LNCaP clone FGC (cell line): ENCODE measurements around the gene RTN4R.
"Not testable (repeated sequence)": the region's sequence is repeated elsewhere in the genome, so short reads cannot be mapped to it uniquely, and the experiment has no call there.

Source experiments
- DNase-seq: peaks from one replicate; pipeline ENCODE4 v3.0.0-alpha.2; 2011; ENCODE audit warnings: low read depth
- H3K4me3 ChIP-seq: 2 replicates; pipeline ENCODE4 v1.5.1; 2011; ENCODE audit warnings: mild to moderate bottlenecking, low read depth, low read length, control low read depth
- TF ChIP-seq, protein P1 (sequence below): IDR thresholded peaks from 2 replicates; pipeline ENCODE4 v1.5.1; 2012; ENCODE audit warnings: mild to moderate bottlenecking; ENCODE audit not compliant: control insufficient read depth, insufficient read depth; ENCODE audit errors: extremely low read depth

Gene RTN4R

GRCh38 chr22:20276468-20276867 lies 8.3 kb upstream of the RTN4R start:
- H3K4me3 ChIP-seq = no peak overlapping the region
- TF ChIP-seq, protein P1, sequence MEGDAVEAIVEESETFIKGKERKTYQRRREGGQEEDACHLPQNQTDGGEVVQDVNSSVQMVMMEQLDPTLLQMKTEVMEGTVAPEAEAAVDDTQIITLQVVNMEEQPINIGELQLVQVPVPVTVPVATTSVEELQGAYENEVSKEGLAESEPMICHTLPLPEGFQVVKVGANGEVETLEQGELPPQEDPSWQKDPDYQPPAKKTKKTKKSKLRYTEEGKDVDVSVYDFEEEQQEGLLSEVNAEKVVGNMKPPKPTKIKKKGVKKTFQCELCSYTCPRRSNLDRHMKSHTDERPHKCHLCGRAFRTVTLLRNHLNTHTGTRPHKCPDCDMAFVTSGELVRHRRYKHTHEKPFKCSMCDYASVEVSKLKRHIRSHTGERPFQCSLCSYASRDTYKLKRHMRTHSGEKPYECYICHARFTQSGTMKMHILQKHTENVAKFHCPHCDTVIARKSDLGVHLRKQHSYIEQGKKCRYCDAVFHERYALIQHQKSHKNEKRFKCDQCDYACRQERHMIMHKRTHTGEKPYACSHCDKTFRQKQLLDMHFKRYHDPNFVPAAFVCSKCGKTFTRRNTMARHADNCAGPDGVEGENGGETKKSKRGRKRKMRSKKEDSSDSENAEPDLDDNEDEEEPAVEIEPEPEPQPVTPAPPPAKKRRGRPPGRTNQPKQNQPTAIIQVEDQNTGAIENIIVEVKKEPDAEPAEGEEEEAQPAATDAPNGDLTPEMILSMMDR = no peak
- DNase-seq = no peak

GRCh38 chr22:20275836-20276235 lies 7.7 kb upstream of the RTN4R start:
- no peak for DNase-seq
- no peak overlapping the region for H3K4me3 ChIP-seq
- TF ChIP-seq, protein P1 = no peak

DNA sequence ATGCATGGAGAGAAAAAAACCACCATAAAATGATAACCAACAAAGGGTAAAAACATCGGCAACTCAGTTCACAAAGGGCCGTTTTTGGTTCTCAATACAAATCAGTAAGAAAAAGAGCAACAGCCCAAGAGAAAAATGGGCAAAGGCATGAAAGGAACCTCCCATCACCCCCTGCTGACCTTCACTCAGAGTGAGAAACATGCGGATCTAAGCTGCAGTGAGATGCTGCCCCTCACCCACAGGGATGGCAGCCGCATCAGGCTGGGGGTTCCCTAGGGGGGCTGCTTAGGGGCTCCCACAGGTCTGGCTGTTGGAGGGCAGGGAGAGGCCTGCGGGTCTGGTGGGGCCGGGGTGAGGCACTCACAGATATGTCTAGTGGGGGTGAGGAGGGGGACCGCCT lies 7.2 kb upstream of the RTN4R start:
- not testable (repeated sequence) for DNase-seq, H3K4me3 ChIP-seq

- DNase-seq, H3K4me3 ChIP-seq: not testable (repeated sequence)
Observed at GRCh38 chr22:20274374-20274773, 6.3 kb upstream of the RTN4R start.

DNA sequence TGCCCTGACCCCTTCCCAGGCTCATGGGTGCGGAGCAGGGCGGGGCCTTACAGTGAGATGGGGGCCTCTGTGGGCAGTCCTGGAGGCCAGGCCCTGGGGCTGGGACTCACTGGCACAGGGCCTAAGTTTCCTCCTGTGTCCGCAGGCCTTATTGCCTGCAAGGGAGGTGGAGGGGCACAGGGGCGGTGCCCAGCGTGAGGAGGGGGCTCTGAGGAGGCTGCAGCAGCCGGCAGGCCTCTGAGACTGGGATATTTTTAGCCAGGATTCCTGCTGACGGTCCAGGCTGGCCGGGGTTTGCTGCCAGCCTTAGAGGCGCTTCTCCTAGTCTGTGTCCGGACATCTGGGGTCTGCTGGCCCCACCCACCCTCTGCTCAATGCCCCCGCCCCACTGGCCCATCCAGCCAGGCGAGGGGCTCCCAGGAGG lies 5.7 kb upstream of the RTN4R start:
- TF ChIP-seq, protein P1 = no peak
- no peak overlapping the region for H3K4me3 ChIP-seq
- no peak for DNase-seq

- no peak for DNase-seq
- H3K4me3 ChIP-seq = no peak overlapping the region
- TF ChIP-seq, protein P1 = no peak
Observed at GRCh38 chr22:20272700-20273099, 4.6 kb upstream of the RTN4R start.

DNA sequence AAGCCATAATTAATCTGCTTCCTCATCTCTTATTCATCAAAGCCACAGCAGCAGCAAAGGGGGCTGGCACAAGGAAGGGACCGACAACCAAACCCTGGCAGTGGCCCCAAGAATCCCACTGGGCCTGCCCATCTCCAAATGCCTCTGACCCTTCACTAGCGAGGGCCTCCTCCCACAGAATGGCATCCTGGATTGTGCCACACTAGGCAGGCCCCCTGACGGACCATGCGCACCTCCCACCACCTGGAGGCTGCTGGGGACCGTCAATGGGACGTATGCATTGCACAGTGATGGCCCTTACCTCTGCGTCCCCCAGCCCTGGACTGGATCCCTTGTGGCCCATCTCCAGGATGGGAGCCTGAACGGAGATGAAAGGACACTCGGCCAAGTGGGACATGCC lies 4.1 kb upstream of the RTN4R start:
- TF ChIP-seq, protein P1 = no peak
- no peak for DNase-seq
- H3K4me3 ChIP-seq = no peak overlapping the region

DNA sequence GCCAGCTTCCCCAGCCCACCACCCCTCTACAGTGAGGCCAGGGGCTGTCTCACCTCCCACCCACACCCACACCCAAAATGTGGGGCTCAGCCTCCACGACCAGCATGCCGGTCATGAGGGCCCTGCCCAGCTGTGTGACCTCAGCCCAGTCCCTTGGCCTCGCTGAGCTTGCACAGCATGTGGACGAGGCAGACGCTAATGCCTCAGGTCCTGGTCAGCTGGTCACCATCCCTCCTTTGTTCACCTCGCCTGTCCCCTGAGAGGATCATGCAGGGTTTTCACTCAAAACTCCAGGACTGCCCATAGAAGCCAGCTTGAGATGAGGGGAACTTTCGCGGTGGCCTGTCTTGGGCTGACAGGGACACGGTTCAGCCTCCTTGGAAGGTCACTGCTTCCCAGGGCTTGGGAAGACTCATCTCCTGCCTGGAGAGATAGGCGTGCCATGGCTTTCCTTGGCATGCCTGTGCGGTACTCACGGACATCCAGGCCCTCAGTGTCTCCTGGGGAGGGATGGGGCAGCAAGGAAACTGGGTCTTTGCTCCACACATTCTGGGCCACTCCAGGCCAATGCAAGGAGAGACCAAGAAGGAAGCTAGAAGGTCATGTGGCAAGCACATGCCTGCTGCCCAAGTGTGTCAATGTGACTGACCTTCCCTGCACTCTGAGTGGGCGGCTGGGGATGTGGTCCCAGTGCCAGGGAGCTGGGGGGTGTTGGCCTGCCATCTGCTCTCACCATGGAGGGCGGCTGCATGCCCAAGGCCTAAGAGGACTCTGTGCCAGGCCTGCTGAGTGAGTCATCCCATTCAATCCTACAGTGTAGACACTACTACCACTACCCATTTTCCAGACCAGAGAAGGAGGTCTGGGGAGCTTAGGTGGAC lies 3.2 kb upstream of the RTN4R start:
- no peak overlapping the region for H3K4me3 ChIP-seq
- no peak for DNase-seq
- TF ChIP-seq, protein P1 = no peak

GRCh38 chr22:20270190-20271113 lies 2.3 kb upstream of the RTN4R start:
- not testable (repeated sequence) for DNase-seq, H3K4me3 ChIP-seq

GRCh38 chr22:20269673-20270072 lies 1.6 kb upstream of the RTN4R start:
- not testable (repeated sequence) for DNase-seq

GRCh38 chr22:20269201-20269600 lies 1.1 kb upstream of the RTN4R start:
- not testable (repeated sequence) for H3K4me3 ChIP-seq, DNase-seq

More at GRCh38 chr22:20269673-20270072, 1.6 kb upstream of the RTN4R start:
- H3K4me3 ChIP-seq = not testable (repeated sequence)
